ENCODE results near the gene FRMD1. TPM values are rescaled to one million over a fixed set of nuclear protein-coding genes. Genes with fewer than 3 reads are reported as not detected.

FRMD1 gene
- total RNA-seq, 1 donor from 2014 or later = not detected

DNA sequence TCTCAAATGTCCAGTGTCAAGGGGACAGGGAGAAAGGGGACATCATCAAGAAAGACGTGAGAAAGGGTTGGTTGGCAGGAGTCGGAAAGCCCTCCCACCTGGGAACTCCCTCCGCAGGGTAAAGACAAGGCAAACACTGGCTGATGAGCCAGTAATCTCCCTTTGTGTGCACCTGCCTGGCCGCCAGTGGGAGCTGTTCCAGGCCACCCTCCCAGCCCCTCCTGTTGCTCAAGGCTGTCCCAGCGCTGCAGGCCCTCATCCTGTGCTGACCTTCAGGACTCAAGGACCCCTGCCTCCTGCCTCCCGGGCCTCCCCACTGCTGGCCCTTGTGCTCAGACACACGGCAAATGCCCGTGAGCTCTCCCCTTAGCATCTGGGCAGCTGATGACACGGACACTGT lies 7.4 kb downstream of the FRMD1 start:
- Mint-ChIP-seq H3K9me3 (no peaks in the 10 kb centered on the region), H3K4me3 (no peak overlapping the region), H3K4me1 (no peaks in the 10 kb centered on the region), H3K27me3 (ENCODE audit: low read depth) (no peaks in the 10 kb centered on the region), H3K36me3 (ENCODE audit: low read depth) (no peaks in the 10 kb centered on the region), H3K27ac (ENCODE audit: unreplicated experiment) (no peak overlapping the region)
- DNase-seq (ENCODE audit: low read depth, low spot score) = no peak
- TF ChIP-seq, protein P1, sequence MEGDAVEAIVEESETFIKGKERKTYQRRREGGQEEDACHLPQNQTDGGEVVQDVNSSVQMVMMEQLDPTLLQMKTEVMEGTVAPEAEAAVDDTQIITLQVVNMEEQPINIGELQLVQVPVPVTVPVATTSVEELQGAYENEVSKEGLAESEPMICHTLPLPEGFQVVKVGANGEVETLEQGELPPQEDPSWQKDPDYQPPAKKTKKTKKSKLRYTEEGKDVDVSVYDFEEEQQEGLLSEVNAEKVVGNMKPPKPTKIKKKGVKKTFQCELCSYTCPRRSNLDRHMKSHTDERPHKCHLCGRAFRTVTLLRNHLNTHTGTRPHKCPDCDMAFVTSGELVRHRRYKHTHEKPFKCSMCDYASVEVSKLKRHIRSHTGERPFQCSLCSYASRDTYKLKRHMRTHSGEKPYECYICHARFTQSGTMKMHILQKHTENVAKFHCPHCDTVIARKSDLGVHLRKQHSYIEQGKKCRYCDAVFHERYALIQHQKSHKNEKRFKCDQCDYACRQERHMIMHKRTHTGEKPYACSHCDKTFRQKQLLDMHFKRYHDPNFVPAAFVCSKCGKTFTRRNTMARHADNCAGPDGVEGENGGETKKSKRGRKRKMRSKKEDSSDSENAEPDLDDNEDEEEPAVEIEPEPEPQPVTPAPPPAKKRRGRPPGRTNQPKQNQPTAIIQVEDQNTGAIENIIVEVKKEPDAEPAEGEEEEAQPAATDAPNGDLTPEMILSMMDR (conservative IDR thresholded peaks at IDR 0.05) = no peak

DNA sequence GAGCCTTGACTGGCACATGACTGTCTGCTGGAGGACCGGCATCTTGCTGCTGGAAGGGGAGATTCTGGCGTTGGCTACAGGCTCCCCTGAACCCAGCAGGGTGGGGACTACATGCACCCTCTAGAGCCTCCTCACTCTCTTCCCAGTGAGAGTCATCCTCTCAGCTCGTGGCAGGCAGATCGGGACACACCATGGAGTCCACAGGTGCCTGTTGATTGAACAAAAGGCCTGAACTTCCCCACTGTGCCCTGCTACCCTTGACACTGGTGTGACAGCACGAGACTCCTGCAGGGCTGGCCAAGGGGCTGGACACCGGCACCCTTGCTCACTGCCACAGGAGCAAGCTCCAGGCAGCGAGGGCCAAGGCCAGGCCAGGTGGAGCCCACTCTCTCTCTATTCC lies 8.2 kb downstream of the FRMD1 start:
- H3K27me3 Mint-ChIP-seq (ENCODE audit: low read depth) = no peaks in the 10 kb centered on the region
- no peak overlapping the region for H3K4me3 Mint-ChIP-seq
- H3K36me3 Mint-ChIP-seq (ENCODE audit: low read depth) = no peaks in the 10 kb centered on the region
- H3K9me3 Mint-ChIP-seq = no peaks in the 10 kb centered on the region
- DNase-seq (ENCODE audit: low read depth, low spot score) = no peak
- TF ChIP-seq, protein P1 (conservative IDR thresholded peaks at IDR 0.05) = no peak
- no peaks in the 10 kb centered on the region for H3K4me1 Mint-ChIP-seq
- no peak overlapping the region for H3K27ac Mint-ChIP-seq (ENCODE audit: unreplicated experiment)

- no peaks in the 10 kb centered on the region for H3K9me3 Mint-ChIP-seq
- H3K4me3 Mint-ChIP-seq = no peak overlapping the region
- TF ChIP-seq, protein P1 (conservative IDR thresholded peaks at IDR 0.05) = no peak
- H3K4me1 Mint-ChIP-seq = no peaks in the 10 kb centered on the region
- no peaks in the 10 kb centered on the region for H3K27me3 Mint-ChIP-seq (ENCODE audit: low read depth)
- no peak for DNase-seq (ENCODE audit: low read depth, low spot score)
- no peak overlapping the region for H3K27ac Mint-ChIP-seq (ENCODE audit: unreplicated experiment)
- no peaks in the 10 kb centered on the region for H3K36me3 Mint-ChIP-seq (ENCODE audit: low read depth)
Observed at GRCh38 chr6:168067081-168067759, 11.8 kb downstream of the FRMD1 start.

DNA sequence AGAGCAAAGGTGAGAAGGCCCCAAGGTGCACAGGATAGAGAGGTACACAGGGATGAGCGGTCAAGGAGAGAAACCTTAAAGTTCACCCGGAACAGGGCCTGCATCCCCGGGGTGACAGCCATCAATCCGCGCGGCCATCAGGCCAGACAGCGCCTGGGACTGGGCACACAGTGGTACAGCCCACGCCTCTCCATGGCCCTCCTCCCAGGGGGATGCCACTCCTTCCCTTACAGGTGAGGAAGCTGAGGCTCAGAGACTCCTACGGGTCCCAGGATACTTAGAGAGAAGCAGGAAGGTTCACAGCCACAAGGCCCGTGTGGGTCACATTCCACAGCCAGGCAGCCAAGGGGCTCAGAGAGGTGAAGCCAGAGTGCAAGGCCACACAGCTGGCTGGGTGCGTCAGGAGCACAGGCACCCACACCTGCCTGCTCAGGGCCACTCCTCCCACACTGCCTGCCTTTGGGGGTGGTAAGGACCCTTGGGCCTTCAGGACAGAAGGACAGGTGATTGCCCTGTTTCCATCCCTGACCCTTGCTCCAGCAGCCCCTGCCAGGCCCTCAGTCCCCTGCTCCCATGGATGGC lies 14.7 kb downstream of the FRMD1 start:
- Mint-ChIP-seq H3K27me3 (ENCODE audit: low read depth) (no peaks in the 10 kb centered on the region), H3K4me1 (no peaks in the 10 kb centered on the region), H3K4me3 (no peak overlapping the region), H3K36me3 (ENCODE audit: low read depth) (no peaks in the 10 kb centered on the region), H3K27ac (ENCODE audit: unreplicated experiment) (no peak overlapping the region), H3K9me3 (no peaks in the 10 kb centered on the region)
- DNase-seq (ENCODE audit: low read depth, low spot score) = no peak
- TF ChIP-seq, protein P1 (conservative IDR thresholded peaks at IDR 0.05) = no peak

- TF ChIP-seq, protein P1 (conservative IDR thresholded peaks at IDR 0.05) = no peak
- Mint-ChIP-seq H3K4me1 (no peaks in the 10 kb centered on the region), H3K27ac (ENCODE audit: unreplicated experiment) (no peak overlapping the region), H3K27me3 (ENCODE audit: low read depth) (no peaks in the 10 kb centered on the region), H3K9me3 (no peaks in the 10 kb centered on the region), H3K4me3 (no peak overlapping the region), H3K36me3 (ENCODE audit: low read depth) (no peaks in the 10 kb centered on the region)
- no peak for DNase-seq (ENCODE audit: low read depth, low spot score)
Observed at GRCh38 chr6:168063431-168063830, 15.6 kb downstream of the FRMD1 start.
